Fibroblast of lung (primary cell): ENCODE measurements around the gene MPPED2. TPM values are rescaled to one million over a fixed set of nuclear protein-coding genes. Genes with fewer than 3 reads are reported as not detected.

Experiments used
- DNase-seq, 2 donors: peaks; one replicate each; pipeline versions ENCODE4 v3.0.0 to v3.0.0-alpha.2; 2010; ENCODE audit warnings: low read depth in 2 of 2
- H2AFZ ChIP-seq: 2 replicates; pipeline ENCODE4 v1.5.1; 2012; ENCODE audit warnings: low read length, control low read depth, inconsistent platforms
- H3K27ac ChIP-seq: 2 replicates; pipeline ENCODE4 v1.5.1; 2011; ENCODE audit warnings: low read length, control low read depth; ENCODE audit not compliant: insufficient read depth
- H3K27me3 ChIP-seq: 2 replicates; pipeline ENCODE4 v1.5.1; 2011; ENCODE audit warnings: mild to moderate bottlenecking, low read length; ENCODE audit not compliant: control insufficient read depth, insufficient read depth
- H3K36me3 ChIP-seq: 2 replicates; pipeline ENCODE4 v1.5.1; 2011; ENCODE audit warnings: low read length; ENCODE audit not compliant: control insufficient read depth, insufficient read depth
- H3K4me1 ChIP-seq: 2 replicates; pipeline ENCODE4 v1.5.1; 2011; ENCODE audit warnings: low read length; ENCODE audit not compliant: control insufficient read depth, insufficient read depth; ENCODE audit errors: extremely low read depth
- H3K4me2 ChIP-seq: 2 replicates; pipeline ENCODE4 v1.5.1; 2011; ENCODE audit warnings: low read length, control low read depth; ENCODE audit not compliant: insufficient read depth; ENCODE audit errors: extremely low read depth
- H3K4me3 ChIP-seq, 4 experiments: fragments of 200-600 bp in 1 of 4; sonication (generic) in 1 of 4; replicated peaks in 1 of 4; 2 replicates each; pipeline ENCODE4 v1.5.1; 2011 to 2016; ENCODE audit warnings: low read length in 4 of 4, low read depth in 3 of 4, mild to moderate bottlenecking in 3 of 4, control low read depth in 2 of 4, inconsistent platforms in 1 of 4, mixed read lengths in 1 of 4; ENCODE audit not compliant: insufficient read depth in 1 of 4; ENCODE audit errors: control extremely low read depth in 1 of 4
- H3K79me2 ChIP-seq: 2 replicates; pipeline ENCODE4 v1.5.1; 2012; ENCODE audit warnings: mild to moderate bottlenecking, low read length, inconsistent platforms; ENCODE audit not compliant: control insufficient read depth, insufficient read depth
- H3K9ac ChIP-seq: 2 replicates; pipeline ENCODE4 v1.5.1; 2011; ENCODE audit warnings: mild to moderate bottlenecking, low read length, control low read depth; ENCODE audit not compliant: insufficient read depth
- H3K9me3 ChIP-seq: 2 replicates; pipeline ENCODE4 v1.5.1; 2012; ENCODE audit warnings: low read depth, low read length; ENCODE audit not compliant: control insufficient read depth, insufficient read depth
- H4K20me1 ChIP-seq: 2 replicates; pipeline ENCODE4 v1.5.1; 2011; ENCODE audit warnings: low read length; ENCODE audit not compliant: control insufficient read depth, insufficient read depth; ENCODE audit errors: extremely low read depth
- EZH2 ChIP-seq: IDR thresholded peaks from 2 replicates; pipeline ENCODE4 v1.5.1; 2012; ENCODE audit warnings: low read length, control low read depth, mild to moderate bottlenecking; ENCODE audit errors: missing control alignments
- polyA plus RNA-seq, 2 donors: library from polyadenylated mRNA; depleted of rRNA in 1 of 2; stranded (reverse) in 1 of 2; unstranded in 1 of 2; fragments of >200 nt; gene quantifications; 2 replicates each; pipeline ENCODE4 v1.2.1, GENCODE V29; 2011 to 2012; ENCODE audit warnings: missing spikeins in 1 of 2
- total RNA-seq: library from RNA; depleted of rRNA; stranded (reverse); fragments of >200 nt; gene quantifications from 2 replicates; pipeline ENCODE4 v1.2.1, GENCODE V29; 2014
- TF ChIP-seq, protein P1 (sequence below), 2 donors: IDR thresholded peaks in 1 of 2; conservative IDR thresholded peaks in 1 of 2; 1 replicate in 1 of 2; 2 replicates in 1 of 2; pipeline ENCODE4 v1.5.1; 2011 to 2012; ENCODE audit warnings: low read length in 2 of 2, control low read depth in 1 of 2, inconsistent platforms in 1 of 2, low read depth in 1 of 2, mild to moderate bottlenecking in 1 of 2

Gene MPPED2
- total and polyA plus RNA-seq, 2 donors (not counting 1 experiment from before 2014, with no cell fraction given), result under 0.01 to 0.02 TPM

DNA sequence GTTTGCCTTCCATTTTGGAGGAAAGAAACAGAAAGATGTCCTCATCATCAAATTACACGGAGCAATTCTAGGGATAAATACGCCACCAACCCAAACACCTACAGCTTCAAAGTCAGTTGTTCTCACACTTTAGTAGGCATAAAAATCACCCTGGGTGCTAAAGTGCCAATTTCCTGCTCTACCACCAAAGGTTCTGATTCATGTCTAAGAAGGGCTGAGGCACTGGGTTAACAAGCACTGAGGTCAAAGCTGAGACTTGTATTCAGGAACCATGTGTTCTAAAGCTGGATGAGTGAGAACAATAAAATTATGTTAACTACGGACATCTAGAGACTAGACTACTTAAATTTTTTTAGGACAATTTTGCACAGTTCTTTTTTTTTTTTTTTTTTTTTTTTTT, 127.6 kb downstream of the MPPED2 start:
- Histone ChIP-seq H2AFZ (no peak overlapping the region), H3K36me3 (no peaks in the 10 kb centered on the region), H3K4me3 (no peak overlapping the region), H3K4me1 (no peaks in the 10 kb centered on the region), H3K4me2 (no peak overlapping the region), H3K79me2 (no peaks in the 10 kb centered on the region), H3K9ac (no peak overlapping the region), H3K9me3 (no peaks in the 10 kb centered on the region), H3K27ac (no peak overlapping the region), H3K27me3 (no peaks in the 10 kb centered on the region), H4K20me1 (no peaks in the 10 kb centered on the region)
- TF ChIP-seq EZH2, result no peak
- TF ChIP-seq, protein P1, sequence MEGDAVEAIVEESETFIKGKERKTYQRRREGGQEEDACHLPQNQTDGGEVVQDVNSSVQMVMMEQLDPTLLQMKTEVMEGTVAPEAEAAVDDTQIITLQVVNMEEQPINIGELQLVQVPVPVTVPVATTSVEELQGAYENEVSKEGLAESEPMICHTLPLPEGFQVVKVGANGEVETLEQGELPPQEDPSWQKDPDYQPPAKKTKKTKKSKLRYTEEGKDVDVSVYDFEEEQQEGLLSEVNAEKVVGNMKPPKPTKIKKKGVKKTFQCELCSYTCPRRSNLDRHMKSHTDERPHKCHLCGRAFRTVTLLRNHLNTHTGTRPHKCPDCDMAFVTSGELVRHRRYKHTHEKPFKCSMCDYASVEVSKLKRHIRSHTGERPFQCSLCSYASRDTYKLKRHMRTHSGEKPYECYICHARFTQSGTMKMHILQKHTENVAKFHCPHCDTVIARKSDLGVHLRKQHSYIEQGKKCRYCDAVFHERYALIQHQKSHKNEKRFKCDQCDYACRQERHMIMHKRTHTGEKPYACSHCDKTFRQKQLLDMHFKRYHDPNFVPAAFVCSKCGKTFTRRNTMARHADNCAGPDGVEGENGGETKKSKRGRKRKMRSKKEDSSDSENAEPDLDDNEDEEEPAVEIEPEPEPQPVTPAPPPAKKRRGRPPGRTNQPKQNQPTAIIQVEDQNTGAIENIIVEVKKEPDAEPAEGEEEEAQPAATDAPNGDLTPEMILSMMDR (conservative IDR thresholded peaks at IDR 0.05 in 1 of 2, IDR thresholded peaks at IDR 0.05 in 1 of 2; ENCODE audit: low read depth in 1 of 2, low read length in 2 of 2), result no peak
- no peak for DNase-seq

- Histone ChIP-seq H2AFZ (no peak overlapping the region), H3K9me3 (no peaks in the 10 kb centered on the region), H4K20me1 (no peaks in the 10 kb centered on the region), H3K4me1 (no peaks in the 10 kb centered on the region), H3K36me3 (no peaks in the 10 kb centered on the region), H3K4me3 (no peak overlapping the region), H3K27ac (no peak overlapping the region), H3K79me2 (no peaks in the 10 kb centered on the region), H3K4me2 (no peak overlapping the region), H3K27me3 (no peaks in the 10 kb centered on the region), H3K9ac (no peak overlapping the region)
- TF ChIP-seq, protein P1 (conservative IDR thresholded peaks at IDR 0.05 in 1 of 2, IDR thresholded peaks at IDR 0.05 in 1 of 2; ENCODE audit: low read depth in 1 of 2, low read length in 2 of 2), result no peak
- no peak for TF ChIP-seq EZH2
- no peak for DNase-seq
Measured at GRCh38 chr11:30457087-30457486, 129.1 kb downstream of the MPPED2 start.

DNA sequence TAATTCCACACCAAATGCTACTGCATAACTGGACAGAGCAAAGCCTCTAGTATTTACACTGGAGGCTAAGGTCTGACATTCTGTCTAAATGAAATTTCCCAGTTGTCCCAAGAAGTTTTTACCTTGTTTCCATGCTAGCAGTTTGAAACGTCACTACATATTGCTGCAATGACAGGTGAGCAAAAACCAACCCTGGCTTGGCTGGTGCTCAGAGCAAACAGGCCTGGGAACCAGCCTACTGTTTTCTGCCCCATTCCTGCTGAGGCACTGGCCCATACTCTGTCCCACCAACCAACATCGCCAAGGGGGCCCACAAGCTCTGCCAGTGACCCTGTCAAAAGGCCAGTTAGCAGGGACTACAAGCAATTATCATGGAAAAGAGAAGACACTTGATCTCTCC, 131.1 kb downstream of the MPPED2 start:
- H3K27me3 ChIP-seq, result no peaks in the 10 kb centered on the region
- H3K4me2 ChIP-seq, result no peak overlapping the region
- H2AFZ ChIP-seq, result no peak overlapping the region
- DNase-seq, result no peak
- no peaks in the 10 kb centered on the region for H3K4me1 ChIP-seq
- H3K27ac ChIP-seq, result no peak overlapping the region
- TF ChIP-seq, protein P1 (conservative IDR thresholded peaks at IDR 0.05 in 1 of 2, IDR thresholded peaks at IDR 0.05 in 1 of 2; ENCODE audit: low read depth in 1 of 2, low read length in 2 of 2), result no peak
- TF ChIP-seq EZH2, result no peak
- no peak overlapping the region for H3K9ac ChIP-seq
- no peaks in the 10 kb centered on the region for H4K20me1 ChIP-seq
- H3K79me2 ChIP-seq, result no peaks in the 10 kb centered on the region
- H3K4me3 ChIP-seq, result no peak overlapping the region
- H3K36me3 ChIP-seq, result no peaks in the 10 kb centered on the region
- no peaks in the 10 kb centered on the region for H3K9me3 ChIP-seq
